OCI-LY3 (cell line): ENCODE measurements around the gene KLHL25.

ENCODE experiments used
- H2AFZ ChIP-seq: fragments of 200-600, 300-600 bp; shearing (Covaris generic); 2 replicates; pipeline ENCODE4 v1.6.0; 2014; ENCODE audit warnings: antibody characterized with exemption, low read depth, low read length
- H3K27ac ChIP-seq: fragments of 200-600, 300-600 bp; sonication (generic); 2 replicates; pipeline ENCODE4 v1.5.1; 2014; ENCODE audit warnings: mild to moderate bottlenecking, low read length, moderate library complexity, mixed read lengths
- H3K27me3 ChIP-seq: fragments of 200-600, 300-600 bp; sonication (generic); 2 replicates; pipeline ENCODE4 v1.6.1; 2014; ENCODE audit warnings: low read depth, low read length, mixed read lengths
- H3K36me3 ChIP-seq: fragments of 200-600, 300-600 bp; sonication (generic); replicated peaks from 2 replicates; pipeline ENCODE3; 2014; ENCODE audit warnings: low read depth, low read length, mixed read lengths
- H3K4me1 ChIP-seq: fragments of 300-600, 200-600 bp; sonication (generic); 2 replicates; pipeline ENCODE4 v1.6.1; 2014; ENCODE audit warnings: low read length, mixed read lengths
- H3K4me2 ChIP-seq: fragments of 200-600, 300-600 bp; sonication (generic); 2 replicates; pipeline ENCODE4 v1.6.1; 2014; ENCODE audit warnings: low read length, mixed read lengths
- H3K4me3 ChIP-seq: fragments of 300-600, 200-600 bp; sonication (generic); 2 replicates; pipeline ENCODE4 v1.5.1; 2014; ENCODE audit warnings: antibody characterized with exemption, mild to moderate bottlenecking, low read length, moderate library complexity
- H3K79me2 ChIP-seq: fragments of 300-600, 200-600 bp; shearing (Covaris generic); 2 replicates; pipeline ENCODE4 v1.6.1; 2014; ENCODE audit warnings: mild to moderate bottlenecking, low read length, mixed read lengths
- H3K9ac ChIP-seq: fragments of 300-600, 200-600 bp; shearing (Covaris generic); 2 replicates; pipeline ENCODE4 v1.6.0; 2014; ENCODE audit warnings: mild to moderate bottlenecking, low read length, moderate library complexity
- H3K9me3 ChIP-seq: fragments of 200-600, 300-600 bp; shearing (Covaris generic); 2 replicates; pipeline ENCODE4 v1.6.1; 2014; ENCODE audit warnings: low read length, mixed read lengths; ENCODE audit not compliant: insufficient read depth
- H4K20me1 ChIP-seq: fragments of 200-600, 300-600 bp; sonication (generic); 2 replicates; pipeline ENCODE4 v1.6.1; 2016; ENCODE audit warnings: low read length, mixed read lengths; ENCODE audit not compliant: insufficient read depth
- CTCF ChIP-seq: fragments of 200-600, 300-600 bp; sonication (generic); IDR thresholded peaks from 2 replicates; pipeline ENCODE4 v1.5.1; 2014; ENCODE audit warnings: antibody characterized with exemption, low read length, low read depth
- EZH2phosphoT487 ChIP-seq: fragments of 200-600 bp; shearing (Covaris generic); IDR thresholded peaks from 2 replicates; pipeline ENCODE4 v1.6.1; 2018; ENCODE audit warnings: antibody characterized with exemption, mixed run types, low read depth

The KLHL25 gene

GRCh38 chr15:85825118-85825517 is 30.4 kb upstream of the KLHL25 start:
- H3K4me2 ChIP-seq = no peak overlapping the region

GRCh38 chr15:85821545-85821944 is 26.8 kb upstream of the KLHL25 start:
- Histone ChIP-seq H3K79me2 (no peaks in the 10 kb centered on the region), H2AFZ (no peak overlapping the region), H3K36me3 (no peaks in the 10 kb centered on the region), H3K4me1 (no peaks in the 10 kb centered on the region), H4K20me1 (no peaks in the 10 kb centered on the region), H3K4me3 (no peak overlapping the region), H3K27ac (no peak overlapping the region), H3K4me2 (no peak overlapping the region), H3K27me3 (peaks cover 15% of the 10 kb centered on the region), H3K9me3 (no peaks in the 10 kb centered on the region), H3K9ac (no peak overlapping the region)
- no peak for TF ChIP-seq EZH2phosphoT487
- no peak for TF ChIP-seq CTCF

More at GRCh38 chr15:85825118-85825517, 30.4 kb upstream of the KLHL25 start:
- Histone ChIP-seq H3K9ac (no peak overlapping the region), H3K9me3 (no peaks in the 10 kb centered on the region), H3K79me2 (no peaks in the 10 kb centered on the region), H3K36me3 (no peaks in the 10 kb centered on the region), H4K20me1 (no peaks in the 10 kb centered on the region), H3K27me3 (peaks cover 9% of the 10 kb centered on the region), H3K4me3 (no peak overlapping the region), H2AFZ (no peak overlapping the region), H3K27ac (no peak overlapping the region), H3K4me1 (peaks cover 10% of the 10 kb centered on the region)
- TF ChIP-seq EZH2phosphoT487 (no peak), CTCF (no peak)

GRCh38 chr15:85819938-85820337 is 25.2 kb upstream of the KLHL25 start:
- H3K27me3 ChIP-seq = peaks cover 11% of the 10 kb centered on the region
- H3K27ac ChIP-seq = no peak overlapping the region
- H4K20me1 ChIP-seq = no peaks in the 10 kb centered on the region
- H3K79me2 ChIP-seq = no peaks in the 10 kb centered on the region
- H3K4me3 ChIP-seq = no peak overlapping the region
- no peak overlapping the region for H2AFZ ChIP-seq
- H3K36me3 ChIP-seq = no peaks in the 10 kb centered on the region
- H3K4me2 ChIP-seq = no peak overlapping the region
- no peaks in the 10 kb centered on the region for H3K4me1 ChIP-seq
- H3K9me3 ChIP-seq = no peaks in the 10 kb centered on the region
- TF ChIP-seq EZH2phosphoT487 (no peak), CTCF (no peak)
- H3K9ac ChIP-seq = no peak overlapping the region

- TF ChIP-seq CTCF (no peak), EZH2phosphoT487 (no peak)
- no peak overlapping the region for H3K4me2 ChIP-seq
Measured at GRCh38 chr15:85813234-85813633, 18.5 kb upstream of the KLHL25 start.

More at GRCh38 chr15:85813234-85813633, 18.5 kb upstream of the KLHL25 start:
- Histone ChIP-seq H2AFZ (no peak overlapping the region), H3K36me3 (no peaks in the 10 kb centered on the region), H3K27me3 (no peaks in the 10 kb centered on the region), H3K9me3 (no peaks in the 10 kb centered on the region), H3K4me1 (no peaks in the 10 kb centered on the region), H3K27ac (no peak overlapping the region), H4K20me1 (no peaks in the 10 kb centered on the region), H3K79me2 (no peaks in the 10 kb centered on the region), H3K4me3 (no peak overlapping the region), H3K9ac (no peak overlapping the region)
